GM12864 (cell line): ENCODE measurements around the gene SLC39A13.

ENCODE experiments used
- DNase-seq: peaks from one replicate; pipeline ENCODE4 v3.0.0-alpha.2; 2011; ENCODE audit warnings: low read depth
- H3K4me3 ChIP-seq: 2 replicates; pipeline ENCODE4 v1.5.1; 2011; ENCODE audit warnings: mild to moderate bottlenecking, low read depth, low read length, control low read depth
- CTCF ChIP-seq: IDR thresholded peaks from 2 replicates; pipeline ENCODE4 v1.5.1; 2011; ENCODE audit warnings: low read depth, mild to moderate bottlenecking, moderate library complexity, low read length, control low read depth, inconsistent platforms; ENCODE audit errors: missing control alignments

SLC39A13 gene

GRCh38 chr11:47445840-47446239, 37.5 kb downstream of the SLC39A13 start:
- no peak for DNase-seq
- no peak overlapping the region for H3K4me3 ChIP-seq
- no peak for TF ChIP-seq CTCF

- DNase-seq: no peak
- no peak overlapping the region for H3K4me3 ChIP-seq
- no peak for TF ChIP-seq CTCF
Observed at GRCh38 chr11:47446833-47447232, 38.4 kb downstream of the SLC39A13 start.

- no peak overlapping the region for H3K4me3 ChIP-seq
- TF ChIP-seq CTCF: no peak
- DNase-seq: no peak
Observed at GRCh38 chr11:47447906-47448305, 39.5 kb downstream of the SLC39A13 start.

- DNase-seq: no peak
- TF ChIP-seq CTCF: no peak
- H3K4me3 ChIP-seq: no peak within 1 kb of the TSS
Observed at GRCh38 chr11:47448566-47449427, 40.4 kb downstream of the SLC39A13 start, which contains the start of gene RAPSN. Gene RAPSN (minus strand): TSS chr11:47449136. CDS start chr11:47448964, 172 bp downstream.

- H3K4me3 ChIP-seq: no peak overlapping the region
- DNase-seq: no peak
- no peak for TF ChIP-seq CTCF
Observed at GRCh38 chr11:47449541-47449940, 41.2 kb downstream of the SLC39A13 start.

- no peak for DNase-seq
- H3K4me3 ChIP-seq: no peak overlapping the region
- TF ChIP-seq CTCF: no peak
Observed at GRCh38 chr11:47451436-47451835, 43.0 kb downstream of the SLC39A13 start.

GRCh38 chr11:47451990-47452389, 43.6 kb downstream of the SLC39A13 start:
- no peak overlapping the region for H3K4me3 ChIP-seq
- no peak for DNase-seq
- no peak for TF ChIP-seq CTCF
